SK-N-MC (cell line): ENCODE results near the gene KRTAP5-11.

Experiments
- DNase-seq: peaks from one replicate; pipeline ENCODE4 v3.0.0-alpha.2; 2011; ENCODE audit warnings: low read depth, low spot score
- H3K27ac ChIP-seq: fragments of 200-600 bp; sonication (generic); 2 replicates; pipeline ENCODE4 v1.5.1; 2016; ENCODE audit warnings: mixed run types
- H3K36me3 ChIP-seq: fragments of 200-600 bp; sonication (generic); 2 replicates; pipeline ENCODE4 v1.6.1; 2017; ENCODE audit warnings: antibody characterized with exemption, low read length, mixed read lengths; ENCODE audit not compliant: insufficient read depth
- H3K4me3 ChIP-seq: fragments of 200-600 bp; sonication (generic); 2 replicates; pipeline ENCODE4 v1.5.1; 2016
- H3K9ac ChIP-seq: fragments of 200-600 bp; sonication (generic); 2 replicates; pipeline ENCODE4 v1.8.0; 2017; ENCODE audit warnings: mixed run types, mixed read lengths; ENCODE audit not compliant: insufficient read length
- H3K9me3 ChIP-seq: fragments of 200-600 bp; sonication (generic); 2 replicates; pipeline ENCODE4 v1.6.1; 2017; ENCODE audit warnings: low read depth, mild to moderate bottlenecking, antibody characterized with exemption, low read length, moderate library complexity, mixed read lengths
- EZH2 ChIP-seq: fragments of 200-600 bp; sonication (generic); IDR thresholded peaks from one replicate; pipeline ENCODE4 v1.6.1; 2017; ENCODE audit warnings: antibody characterized with exemption
- FOXP2 ChIP-seq: optimal IDR thresholded peaks from 2 replicates; pipeline ENCODE3; 2011; ENCODE audit warnings: mild to moderate bottlenecking, moderate library complexity; ENCODE audit not compliant: insufficient read depth; ENCODE audit errors: extremely low read length, control extremely low read depth
- POLR2AphosphoS5 ChIP-seq: IDR thresholded peaks from 2 replicates; pipeline ENCODE4 v1.6.1; 2012; ENCODE audit warnings: mild to moderate bottlenecking, low read depth, low read length, borderline replicate concordance

KRTAP5-11 gene

DNA sequence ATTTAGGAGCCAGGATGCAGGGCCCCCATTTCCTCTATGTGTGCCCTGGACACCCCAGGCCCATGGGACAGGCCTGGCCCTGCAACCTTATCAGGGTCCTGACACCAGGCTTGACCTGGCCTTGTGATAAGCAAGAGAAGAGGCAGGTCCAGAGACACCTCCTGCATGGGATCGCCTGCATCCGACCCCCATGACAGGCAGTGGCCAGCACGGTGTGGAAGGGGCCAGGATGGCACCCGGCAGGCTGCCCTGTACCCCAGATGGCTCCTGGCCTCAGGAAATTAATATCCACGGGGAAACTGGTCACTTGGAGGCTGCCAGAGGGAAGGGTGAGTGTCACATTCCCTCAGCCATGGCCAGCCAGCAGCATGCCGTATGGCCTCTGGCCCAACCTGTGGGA is 27.7 kb downstream of the KRTAP5-11 start:
- DNase-seq: no peak
- H3K9me3 ChIP-seq: no peaks in the 10 kb centered on the region
- TF ChIP-seq FOXP2 (no peak), POLR2AphosphoS5 (no peak), EZH2 (no peak)
- no peak overlapping the region for H3K9ac ChIP-seq
- H3K27ac ChIP-seq: no peak overlapping the region
- no peak overlapping the region for H3K4me3 ChIP-seq
- H3K36me3 ChIP-seq: no peaks in the 10 kb centered on the region

- TF ChIP-seq EZH2 (no peak), FOXP2 (no peak), POLR2AphosphoS5 (no peak)
- Histone ChIP-seq H3K36me3 (no peaks in the 10 kb centered on the region), H3K27ac (no peak overlapping the region), H3K9ac (no peak overlapping the region), H3K4me3 (no peak overlapping the region), H3K9me3 (no peaks in the 10 kb centered on the region)
- DNase-seq: no peak
Observed at GRCh38 chr11:71551711-71552110, 31.0 kb downstream of the KRTAP5-11 start.

- DNase-seq: no peak
- no peak overlapping the region for H3K9ac ChIP-seq
- no peak for TF ChIP-seq EZH2
- no peak for TF ChIP-seq FOXP2
- TF ChIP-seq POLR2AphosphoS5: no peak
- H3K36me3 ChIP-seq: no peaks in the 10 kb centered on the region
- no peak overlapping the region for H3K27ac ChIP-seq
- no peak overlapping the region for H3K4me3 ChIP-seq
- no peaks in the 10 kb centered on the region for H3K9me3 ChIP-seq
Observed at GRCh38 chr11:71548716-71549151, 33.9 kb downstream of the KRTAP5-11 start.

- no peaks in the 10 kb centered on the region for H3K9me3 ChIP-seq
- TF ChIP-seq EZH2 (no peak), POLR2AphosphoS5 (no peak), FOXP2 (no peak)
- DNase-seq: no peak
- no peak within 1 kb of the TSS for H3K4me3 ChIP-seq
- no peaks in the 10 kb centered on the region for H3K36me3 ChIP-seq
- no peak within 1 kb of the TSS for H3K9ac ChIP-seq
- H3K27ac ChIP-seq: no peak within 1 kb of the TSS
Observed at GRCh38 chr11:71548120-71548519, 34.6 kb downstream of the KRTAP5-11 start, which contains the start of gene KRTAP5-9. Gene KRTAP5-9 (plus strand): TSS chr11:71548420. CDS start chr11:71548658, 238 bp downstream.

DNA sequence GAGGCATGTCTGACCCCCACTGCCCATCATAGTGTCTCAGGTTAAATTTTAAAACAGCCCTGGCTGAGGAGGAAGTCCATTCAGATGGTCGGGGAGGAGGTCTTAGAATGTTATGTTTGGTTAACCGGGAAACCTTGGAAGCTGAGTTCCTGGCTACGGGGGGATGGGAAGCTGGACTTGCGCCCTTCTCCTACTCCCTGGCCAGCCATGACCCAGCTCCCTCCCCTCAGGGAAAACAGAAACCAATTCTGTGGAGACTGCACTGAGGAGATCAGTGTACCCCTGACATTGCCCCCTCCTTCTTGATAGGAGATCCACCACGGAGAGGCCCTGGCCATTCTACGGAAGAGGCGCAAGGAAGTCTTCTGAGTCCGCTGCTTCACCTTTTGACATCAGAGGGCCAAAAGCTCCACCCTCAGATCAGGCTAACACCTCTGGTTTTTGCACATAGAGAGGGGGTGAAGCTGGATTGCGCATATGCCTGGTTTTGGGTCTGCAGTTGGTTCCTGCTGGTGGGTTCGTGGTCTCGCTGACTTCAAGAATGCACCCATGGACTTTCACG is 37.2 kb downstream of the KRTAP5-11 start:
- H3K36me3 ChIP-seq: no peaks in the 10 kb centered on the region
- no peak for DNase-seq
- H3K9ac ChIP-seq: no peak overlapping the region
- TF ChIP-seq EZH2: no peak
- no peak for TF ChIP-seq FOXP2
- TF ChIP-seq POLR2AphosphoS5: no peak
- no peak overlapping the region for H3K4me3 ChIP-seq
- H3K9me3 ChIP-seq: no peaks in the 10 kb centered on the region
- no peak overlapping the region for H3K27ac ChIP-seq

DNA sequence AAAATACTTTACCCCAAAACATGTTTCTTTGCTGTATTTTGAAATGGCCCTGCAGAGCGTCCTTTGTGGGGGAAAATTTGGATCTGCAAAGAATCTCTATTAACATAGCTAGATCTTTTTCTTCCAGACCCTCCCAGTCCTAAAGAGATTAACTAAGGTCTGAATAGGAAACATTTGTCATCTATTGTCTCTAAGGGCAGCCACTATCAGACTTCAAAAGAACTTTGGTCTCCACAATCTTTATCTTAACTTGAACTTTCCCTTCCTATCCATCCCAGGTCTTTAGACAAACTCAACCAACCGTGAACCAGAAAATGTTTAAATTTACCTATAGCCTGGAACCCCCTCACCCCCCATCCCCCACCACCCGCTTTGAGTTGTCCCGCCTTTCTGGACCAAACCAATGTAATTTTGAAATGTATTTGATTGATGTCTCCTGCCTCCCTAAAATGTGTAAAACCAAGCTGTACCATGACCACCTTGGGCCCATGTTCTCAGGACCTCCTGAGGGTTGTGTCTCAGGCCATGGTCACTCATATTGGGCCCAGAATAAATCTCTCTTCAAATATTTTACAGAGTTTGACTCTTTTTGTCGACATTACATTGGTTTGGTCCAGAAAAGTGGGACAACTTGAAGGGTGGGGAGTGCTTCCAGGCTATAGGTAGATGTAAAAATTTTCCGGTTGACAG is 38.0 kb downstream of the KRTAP5-11 start:
- Histone ChIP-seq H3K36me3 (no peaks in the 10 kb centered on the region), H3K9ac (no peak overlapping the region), H3K27ac (no peak overlapping the region), H3K9me3 (no peaks in the 10 kb centered on the region), H3K4me3 (no peak overlapping the region)
- DNase-seq: no peak
- TF ChIP-seq FOXP2: no peak

DNA sequence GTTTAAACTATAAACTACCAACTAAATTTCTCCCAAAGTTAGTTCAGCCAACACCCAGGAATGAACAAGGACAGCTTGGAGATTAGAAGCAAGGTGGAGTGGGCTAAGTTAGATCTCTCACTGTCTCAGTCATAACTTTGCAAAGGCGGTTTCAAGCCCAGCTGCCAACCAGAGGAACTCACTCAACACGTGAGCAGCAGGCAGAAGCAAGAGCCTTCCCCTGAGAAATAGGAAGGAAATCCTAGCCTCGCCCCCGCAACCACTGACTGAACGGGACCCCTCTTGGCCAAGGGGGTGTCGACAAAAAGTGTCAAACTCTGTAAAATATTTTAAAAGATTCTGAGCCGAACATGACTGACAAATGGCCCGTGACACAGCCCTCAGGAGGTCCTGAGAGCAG is 38.8 kb downstream of the KRTAP5-11 start:
- no peak for TF ChIP-seq FOXP2
- no peak for TF ChIP-seq POLR2AphosphoS5
- no peak overlapping the region for H3K27ac ChIP-seq
- no peak for DNase-seq
- H3K9ac ChIP-seq: no peak overlapping the region
- H3K36me3 ChIP-seq: no peaks in the 10 kb centered on the region
- no peak overlapping the region for H3K4me3 ChIP-seq
- H3K9me3 ChIP-seq: no peaks in the 10 kb centered on the region

GRCh38 chr11:71542879-71543777 is 39.5 kb downstream of the KRTAP5-11 start:
- H3K36me3 ChIP-seq: no peaks in the 10 kb centered on the region
- H3K9me3 ChIP-seq: no peaks in the 10 kb centered on the region
- no peak for DNase-seq
- no peak overlapping the region for H3K9ac ChIP-seq
- TF ChIP-seq POLR2AphosphoS5: no peak
- TF ChIP-seq EZH2: no peak
- no peak for TF ChIP-seq FOXP2
- H3K4me3 ChIP-seq: no peak overlapping the region
- no peak overlapping the region for H3K27ac ChIP-seq
